Measurements from ENCODE around the gene LDAF1.
A peak's percentile ranks its signal among the peaks of the same experiment; 100 is the strongest.
"Not testable (repeated sequence)": the region's sequence is repeated elsewhere in the genome, so short reads cannot be mapped to it uniquely, and the experiment has no call there.

LDAF1 gene

DNA sequence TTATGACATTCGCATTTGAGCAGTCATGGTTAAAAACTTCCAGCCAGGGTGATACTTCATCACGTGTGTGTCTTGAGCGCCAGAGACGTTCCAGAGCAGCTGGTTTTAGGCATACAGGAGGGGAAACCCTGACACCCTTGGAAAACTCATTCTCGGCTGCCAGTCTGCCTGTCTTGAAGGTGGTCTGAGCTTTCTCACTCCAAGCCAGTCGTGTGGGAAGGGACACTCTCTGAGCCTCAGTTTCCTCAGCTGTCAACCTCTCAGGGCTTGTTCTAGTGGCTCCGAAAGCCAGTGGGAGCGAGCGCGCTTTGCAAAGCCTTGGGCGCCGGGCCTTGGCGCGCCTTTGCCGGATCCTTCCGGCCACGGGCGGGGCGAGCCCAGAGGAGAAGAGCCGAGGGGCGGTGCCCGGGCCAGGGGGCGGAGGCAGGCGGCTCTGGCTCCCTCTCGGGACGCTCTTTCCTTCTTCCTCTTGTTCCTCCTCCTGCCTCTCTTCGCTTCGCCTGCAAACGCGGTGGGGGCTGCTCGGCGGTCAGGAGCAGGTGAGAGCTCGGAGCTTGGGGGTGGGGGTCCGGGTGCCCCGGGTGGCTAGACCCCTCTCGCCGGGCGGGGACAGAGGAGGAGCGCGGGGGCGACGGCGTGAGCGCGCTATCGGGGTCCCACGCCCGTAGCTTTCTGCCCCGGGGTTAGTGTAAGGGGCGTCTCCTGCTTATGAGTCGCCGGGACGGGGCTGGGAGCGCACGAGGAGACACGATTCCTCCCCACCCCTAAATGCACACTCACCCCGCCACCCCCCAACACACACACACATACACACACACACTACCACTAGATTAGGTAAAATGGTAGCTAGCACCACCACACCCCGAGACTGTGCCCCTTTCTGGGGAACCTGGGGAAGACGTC lies at the start of gene LDAF1:
Gene LDAF1 (plus strand): TSS at position 467 of the 903 bp plus-strand sequence. CDS start 2,509 bp downstream, outside the sequence.
- peak; percentile 55 for DNase-seq (ENCODE audit: low spot score)

DNA sequence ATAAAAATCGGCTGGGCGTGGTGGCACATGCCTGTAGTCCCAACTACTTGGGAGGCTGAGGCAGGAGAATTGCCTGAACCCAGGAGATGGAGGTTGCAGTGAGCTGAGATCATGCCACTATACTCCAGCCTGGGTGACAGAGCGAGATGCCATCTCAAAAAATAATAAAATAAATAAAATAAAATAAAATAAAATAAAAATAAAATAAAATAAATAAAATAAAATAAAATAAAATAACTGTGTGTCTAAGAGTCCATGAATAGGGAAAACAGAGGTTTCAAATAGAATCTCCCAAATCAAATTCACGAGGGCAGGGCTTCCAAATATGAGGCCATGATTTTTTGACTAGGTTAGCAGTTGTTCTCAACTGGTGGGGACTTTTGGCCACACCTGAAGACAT lies 42.9 kb upstream of the LDAF1 start:
- not testable (repeated sequence) for DNase-seq (ENCODE audit: low spot score)

- DNase-seq (ENCODE audit: low spot score): no peak
These were observed 42.3 kb upstream of the LDAF1 start for GRCh38 chr16:21116148-21116693.

DNA sequence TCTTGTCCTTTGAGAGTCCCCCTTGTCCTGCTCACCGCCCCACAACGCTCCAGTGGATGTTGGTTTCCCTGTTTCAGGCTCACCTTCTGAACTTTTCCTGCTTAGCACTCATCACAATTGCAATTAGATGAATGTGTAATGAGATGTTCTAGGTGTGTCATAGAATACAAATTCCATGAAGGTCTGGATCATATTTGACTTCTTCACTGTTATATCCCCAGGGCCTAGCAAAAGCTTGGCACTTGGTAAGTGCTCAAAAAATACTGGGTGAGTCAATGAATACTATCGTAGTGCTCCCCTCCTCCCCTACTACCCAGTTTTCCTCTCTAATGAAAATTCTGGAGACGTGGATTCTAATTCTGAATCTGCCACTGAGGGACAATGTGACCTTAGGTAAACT lies 40.9 kb upstream of the LDAF1 start:
- DNase-seq (ENCODE audit: low spot score): no peak

GRCh38 chr16:21120976-21121520 lies 37.4 kb upstream of the LDAF1 start:
- no peak for DNase-seq (ENCODE audit: low spot score)

GRCh38 chr16:21125191-21125590 lies 33.3 kb upstream of the LDAF1 start:
- DNase-seq (ENCODE audit: low spot score): no peak

- no peak for DNase-seq (ENCODE audit: low spot score)
These were observed 32.0 kb upstream of the LDAF1 start for GRCh38 chr16:21126518-21126917.

DNA sequence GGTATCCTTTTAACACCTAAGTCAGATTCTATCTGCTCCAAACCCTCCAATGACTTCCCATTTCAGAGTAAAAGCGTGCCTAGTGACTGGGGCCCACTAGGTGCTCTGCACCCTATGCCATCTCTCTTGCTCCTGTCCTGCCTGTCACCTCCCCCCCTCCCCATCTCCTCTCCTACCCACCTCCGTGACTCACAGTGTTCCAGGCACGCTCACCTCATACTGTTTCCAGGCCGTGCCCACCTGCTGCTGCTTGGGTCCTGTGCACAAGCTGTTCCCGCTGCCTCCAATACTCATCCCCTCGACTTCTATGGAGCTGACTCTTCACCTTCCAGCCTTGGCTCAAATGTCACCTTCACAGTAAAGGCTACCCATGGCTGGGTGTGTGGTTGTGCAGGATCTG lies 29.5 kb upstream of the LDAF1 start:
- no peak for DNase-seq (ENCODE audit: low spot score)

DNA sequence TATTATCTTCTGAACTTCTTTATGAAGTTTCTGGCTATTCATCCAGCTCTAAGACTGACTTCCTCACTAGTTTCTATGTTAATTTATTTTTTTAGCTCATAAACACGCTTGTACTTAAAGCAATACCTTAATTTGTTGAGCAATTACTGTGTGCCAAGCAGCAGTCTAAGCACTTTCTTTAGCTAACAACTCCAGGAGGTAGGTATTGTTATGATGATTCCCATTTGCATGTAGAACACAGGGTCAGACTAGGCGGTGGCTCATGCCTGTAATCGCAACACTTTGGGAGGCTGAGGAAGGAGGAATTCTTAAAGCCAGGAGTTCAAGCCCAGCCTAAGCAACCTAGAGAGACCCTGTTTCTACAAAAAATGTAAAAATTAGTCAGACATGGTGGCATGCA lies 27.7 kb upstream of the LDAF1 start:
- no peak for DNase-seq (ENCODE audit: low spot score)

GRCh38 chr16:21134053-21134452 lies 24.4 kb upstream of the LDAF1 start:
- no peak for DNase-seq (ENCODE audit: low spot score)

DNA sequence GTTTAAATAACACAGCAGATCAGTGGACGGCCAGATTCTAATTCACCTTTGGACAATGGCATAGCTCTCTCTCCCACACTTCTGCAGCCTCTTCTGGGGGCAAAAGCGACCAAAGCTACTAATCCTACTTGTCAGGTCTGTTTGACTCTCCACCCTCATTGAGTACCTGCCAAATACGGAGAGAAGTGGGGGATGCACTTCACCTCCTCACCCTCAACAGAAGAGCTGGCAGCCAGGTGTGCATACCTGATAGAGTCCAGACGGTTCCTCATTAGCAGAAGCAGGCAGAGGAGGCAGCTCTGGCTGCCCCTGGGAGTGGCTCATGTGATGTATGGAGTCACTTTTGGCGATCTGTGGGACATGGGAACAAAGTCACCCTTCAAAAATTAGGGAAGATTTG lies 12.7 kb upstream of the LDAF1 start:
- no peak for DNase-seq (ENCODE audit: low spot score)

DNA sequence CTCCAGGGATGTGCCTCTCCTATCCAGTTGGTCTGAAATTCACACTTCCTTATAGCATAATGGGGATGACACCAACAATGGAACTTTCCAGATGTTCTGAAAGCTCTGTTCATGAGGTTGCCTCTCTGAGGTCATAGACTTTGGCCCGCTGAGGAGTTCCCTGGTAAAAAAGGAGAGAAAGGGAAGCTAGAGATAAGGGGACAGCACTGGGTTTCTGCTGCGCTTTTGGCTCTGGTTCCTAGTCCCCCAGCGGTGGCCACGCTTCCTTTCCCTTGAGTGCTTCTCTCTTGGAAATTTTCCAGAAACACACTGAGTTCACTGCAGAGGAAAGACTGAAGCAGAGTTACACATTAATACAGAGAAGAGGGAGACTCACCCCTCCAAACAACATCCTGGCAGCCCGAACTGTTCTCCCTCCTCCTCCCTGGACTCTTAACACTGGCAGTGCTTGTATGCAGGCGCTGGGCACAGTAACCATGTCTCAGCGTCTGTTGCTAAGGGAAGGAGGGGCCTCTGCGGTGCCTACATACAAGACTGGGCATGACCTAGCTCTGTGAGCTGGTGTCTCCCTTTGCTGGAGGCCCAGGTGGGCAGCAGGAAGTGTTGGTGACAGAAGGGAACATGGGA lies 8.0 kb upstream of the LDAF1 start, which contains the start of gene DNAH3:
Gene DNAH3 (minus strand): TSS at position 472 of the 627 bp plus-strand sequence. CDS start 527 bp downstream, outside the sequence.
- peak; percentile 9 for DNase-seq (ENCODE audit: low spot score)

DNA sequence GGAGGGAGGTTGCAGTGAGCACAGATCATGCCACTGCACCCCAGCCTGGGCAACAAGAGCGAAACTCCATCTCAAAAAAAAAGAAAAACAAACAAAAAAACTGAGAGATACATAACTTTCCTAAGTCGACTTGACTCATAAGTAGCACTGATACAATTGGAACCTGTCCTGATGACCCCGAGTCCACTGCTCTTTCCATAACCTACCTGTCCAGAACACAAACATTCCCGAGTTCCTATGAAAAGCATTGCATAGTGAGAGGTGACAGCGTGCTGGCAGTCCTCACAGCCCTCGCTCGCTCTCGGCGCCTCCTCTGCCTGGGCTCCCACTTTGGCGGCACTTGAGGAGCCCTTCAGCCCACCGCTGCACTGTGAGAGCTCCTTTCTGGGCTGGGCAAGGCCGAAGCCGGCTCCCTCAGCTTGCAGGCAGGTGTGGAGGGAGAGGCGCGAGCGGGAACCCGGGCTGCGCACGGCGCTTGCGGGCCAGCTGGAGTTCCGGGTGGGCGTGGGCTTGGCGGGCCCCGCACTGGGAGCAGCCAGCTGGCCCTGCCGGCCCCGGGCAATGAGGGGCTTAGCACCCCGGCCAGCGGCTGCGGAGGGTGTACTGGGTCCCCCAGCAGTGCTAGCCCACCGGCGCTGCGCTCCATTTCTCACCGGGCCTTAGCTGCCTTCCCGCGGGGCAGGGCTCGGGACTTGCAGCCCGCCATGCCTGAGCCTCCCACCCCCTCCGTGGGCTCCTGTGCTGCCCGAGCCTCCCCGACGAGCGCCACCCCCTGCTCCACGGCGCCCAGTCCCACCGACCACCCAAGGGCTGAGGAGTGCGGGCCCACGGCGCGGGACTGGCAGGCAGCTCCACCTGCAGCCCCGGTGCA lies 6.1 kb upstream of the LDAF1 start:
- DNase-seq (ENCODE audit: low spot score): not testable (repeated sequence)

- DNase-seq (ENCODE audit: low spot score): not testable (repeated sequence)
These were observed 5.2 kb upstream of the LDAF1 start for GRCh38 chr16:21153124-21153729.

GRCh38 chr16:21156011-21156410 lies 2.5 kb upstream of the LDAF1 start:
- DNase-seq (ENCODE audit: low spot score): not testable (repeated sequence)

- peak; percentile 51 for DNase-seq (ENCODE audit: low spot score)
These were observed 1.6 kb upstream of the LDAF1 start for GRCh38 chr16:21156767-21157467.

DNA sequence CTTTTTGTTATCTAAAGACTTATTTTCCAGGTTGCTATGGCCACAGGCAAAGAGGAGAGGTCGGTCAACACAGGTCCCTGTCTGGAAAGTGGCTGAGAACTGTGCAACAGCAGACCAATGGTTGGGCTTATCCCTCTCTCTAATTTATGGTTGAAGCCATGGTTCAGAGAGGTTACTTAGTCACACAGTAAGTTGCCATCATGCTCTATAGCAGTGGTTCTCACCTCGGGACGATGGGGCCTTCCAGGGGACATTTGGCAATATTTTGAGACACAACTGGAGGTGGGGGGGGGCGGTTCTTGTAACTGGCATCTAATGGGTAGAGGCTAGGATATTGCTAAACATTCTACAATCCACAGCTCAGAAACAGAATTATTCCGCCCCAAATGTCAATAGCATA lies 842 bp upstream of the LDAF1 start:
- DNase-seq (ENCODE audit: low spot score): no peak

DNA sequence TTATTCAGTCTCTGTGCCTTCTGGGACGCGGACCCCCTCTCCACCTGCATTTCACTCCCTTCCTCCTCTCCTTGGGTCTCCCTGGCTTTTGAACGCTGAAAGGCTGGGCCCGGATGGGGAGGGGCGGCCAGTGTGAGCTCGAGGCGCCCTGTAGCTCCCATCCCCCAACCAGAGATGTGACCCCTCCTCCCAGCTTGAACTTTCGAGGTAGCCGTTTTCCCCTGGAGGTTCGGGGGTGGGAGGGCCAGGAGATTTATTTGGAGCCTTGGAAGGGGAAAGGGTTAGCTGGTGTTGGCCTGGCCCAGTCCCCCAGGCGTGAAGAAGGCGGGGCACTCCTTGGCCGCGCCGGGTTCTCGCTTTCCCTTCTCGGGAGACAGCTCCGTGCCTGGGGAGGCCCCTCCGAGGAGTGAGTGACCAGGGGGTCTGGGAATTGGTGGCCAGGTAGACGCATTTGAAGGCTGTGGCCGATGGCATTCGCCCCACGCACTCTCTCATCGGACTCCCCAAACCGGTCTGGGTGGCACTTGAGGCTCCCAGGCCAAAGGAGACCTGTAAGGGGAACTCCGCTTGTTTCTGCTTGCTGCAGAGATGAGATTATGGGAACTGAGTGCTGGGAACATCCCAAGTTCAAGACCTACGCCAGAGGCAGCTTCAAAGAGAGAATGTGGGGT lies 942 bp downstream of the LDAF1 start:
- DNase-seq (ENCODE audit: low spot score): no peak

- no peak for DNase-seq (ENCODE audit: low spot score)
These were observed 1.8 kb downstream of the LDAF1 start for GRCh38 chr16:21160276-21160675.

DNA sequence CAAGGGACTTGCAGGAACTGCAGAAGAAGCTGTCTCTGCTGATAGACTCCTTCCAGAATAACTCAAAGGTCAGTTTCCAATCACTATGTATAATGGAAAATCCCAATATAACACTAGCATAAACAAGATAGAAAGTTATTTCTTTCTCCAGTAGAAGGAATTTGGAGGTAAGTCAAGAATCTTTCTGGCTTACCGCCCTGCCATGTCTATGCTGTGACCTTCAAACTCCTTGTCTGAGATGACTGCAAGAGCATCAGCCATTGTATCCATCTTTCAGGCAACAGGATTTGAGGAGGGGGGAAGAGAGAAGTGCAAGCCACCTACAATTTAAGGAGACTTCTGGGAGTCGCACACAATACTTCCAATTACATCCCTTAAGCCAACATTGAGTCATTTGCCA lies 2.7 kb downstream of the LDAF1 start:
- no peak for DNase-seq (ENCODE audit: low spot score)

Measured in Ammon's horn (tissue), 1 donor.